ENCODE measurements around the gene MRO.

DNA sequence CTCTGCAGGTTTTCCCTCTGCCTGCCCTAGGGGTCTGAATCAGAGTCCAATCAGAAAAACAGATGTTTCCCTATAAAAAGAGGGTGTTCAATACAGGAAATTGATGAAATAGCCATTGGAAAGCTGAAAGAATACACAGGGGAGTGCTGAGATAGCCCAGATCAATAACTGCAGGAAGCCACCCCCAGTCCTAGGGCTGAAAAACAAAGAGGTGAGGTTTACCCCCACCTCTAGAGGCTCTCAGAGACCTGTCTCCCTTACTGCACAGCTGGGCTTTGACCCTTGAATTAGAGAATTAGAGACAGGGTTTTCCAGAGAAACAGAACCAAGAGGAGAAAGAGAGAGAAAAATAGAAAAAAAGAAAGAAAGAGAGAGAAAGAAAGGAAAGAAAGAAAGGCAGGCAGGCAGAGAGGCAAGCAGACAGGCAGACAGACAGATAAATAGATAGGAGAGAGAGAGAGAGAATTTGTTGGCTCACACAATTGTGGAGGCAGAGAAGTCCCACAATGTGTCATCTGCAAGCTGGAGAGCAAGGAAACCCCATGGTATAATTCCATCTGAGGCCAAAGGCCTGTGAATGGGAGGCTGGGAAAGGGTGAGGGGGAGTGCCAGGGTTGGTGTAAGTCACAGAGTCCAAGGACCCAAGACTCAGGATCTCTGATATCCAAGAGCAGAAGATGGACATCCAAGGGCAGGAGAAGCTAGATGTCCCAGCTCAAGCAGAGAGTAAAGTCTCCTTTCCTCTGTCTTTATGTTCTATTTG lies 40.2 kb upstream of the MRO start:
- no peak for TF ChIP-seq POLR2A (IDR thresholded peaks at IDR 0.05)
- TF ChIP-seq, protein P1, sequence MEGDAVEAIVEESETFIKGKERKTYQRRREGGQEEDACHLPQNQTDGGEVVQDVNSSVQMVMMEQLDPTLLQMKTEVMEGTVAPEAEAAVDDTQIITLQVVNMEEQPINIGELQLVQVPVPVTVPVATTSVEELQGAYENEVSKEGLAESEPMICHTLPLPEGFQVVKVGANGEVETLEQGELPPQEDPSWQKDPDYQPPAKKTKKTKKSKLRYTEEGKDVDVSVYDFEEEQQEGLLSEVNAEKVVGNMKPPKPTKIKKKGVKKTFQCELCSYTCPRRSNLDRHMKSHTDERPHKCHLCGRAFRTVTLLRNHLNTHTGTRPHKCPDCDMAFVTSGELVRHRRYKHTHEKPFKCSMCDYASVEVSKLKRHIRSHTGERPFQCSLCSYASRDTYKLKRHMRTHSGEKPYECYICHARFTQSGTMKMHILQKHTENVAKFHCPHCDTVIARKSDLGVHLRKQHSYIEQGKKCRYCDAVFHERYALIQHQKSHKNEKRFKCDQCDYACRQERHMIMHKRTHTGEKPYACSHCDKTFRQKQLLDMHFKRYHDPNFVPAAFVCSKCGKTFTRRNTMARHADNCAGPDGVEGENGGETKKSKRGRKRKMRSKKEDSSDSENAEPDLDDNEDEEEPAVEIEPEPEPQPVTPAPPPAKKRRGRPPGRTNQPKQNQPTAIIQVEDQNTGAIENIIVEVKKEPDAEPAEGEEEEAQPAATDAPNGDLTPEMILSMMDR (IDR thresholded peaks at IDR 0.05) = no peak

Measured in adrenal gland (tissue), 5 donors.